ENCODE results near the gene CCDC88A. TPM values are rescaled to one million over a fixed set of nuclear protein-coding genes. Genes with fewer than 3 reads are reported as not detected.
"Not testable (repeated sequence)": the region's sequence is repeated elsewhere in the genome, so short reads cannot be mapped to it uniquely, and the experiment has no call there.

CCDC88A gene
- total RNA-seq, 2 donors from 2014 or later = 49.0 to 50.4 TPM

DNA sequence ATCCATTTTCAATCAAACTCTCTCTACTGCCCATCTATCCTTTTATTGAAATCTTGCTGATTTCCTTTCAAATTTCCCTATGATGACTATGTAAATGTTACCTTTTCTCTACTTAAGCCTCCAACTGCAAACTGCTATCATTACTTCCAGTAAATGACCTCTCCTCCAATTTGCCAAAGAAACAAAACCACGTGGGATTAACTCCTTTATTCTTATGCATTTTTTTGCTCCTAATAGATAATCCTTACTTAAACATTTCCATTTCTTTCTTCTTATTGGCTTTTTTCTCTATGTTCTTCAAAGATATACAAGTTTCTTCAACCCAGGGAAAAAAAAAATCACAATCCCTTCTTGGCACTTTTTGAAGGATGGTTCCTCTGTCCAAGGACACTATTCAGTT is 61.2 kb downstream of the CCDC88A start:
- H3K4me1 ChIP-seq = no peaks in the 10 kb centered on the region
- TF ChIP-seq, protein P1, sequence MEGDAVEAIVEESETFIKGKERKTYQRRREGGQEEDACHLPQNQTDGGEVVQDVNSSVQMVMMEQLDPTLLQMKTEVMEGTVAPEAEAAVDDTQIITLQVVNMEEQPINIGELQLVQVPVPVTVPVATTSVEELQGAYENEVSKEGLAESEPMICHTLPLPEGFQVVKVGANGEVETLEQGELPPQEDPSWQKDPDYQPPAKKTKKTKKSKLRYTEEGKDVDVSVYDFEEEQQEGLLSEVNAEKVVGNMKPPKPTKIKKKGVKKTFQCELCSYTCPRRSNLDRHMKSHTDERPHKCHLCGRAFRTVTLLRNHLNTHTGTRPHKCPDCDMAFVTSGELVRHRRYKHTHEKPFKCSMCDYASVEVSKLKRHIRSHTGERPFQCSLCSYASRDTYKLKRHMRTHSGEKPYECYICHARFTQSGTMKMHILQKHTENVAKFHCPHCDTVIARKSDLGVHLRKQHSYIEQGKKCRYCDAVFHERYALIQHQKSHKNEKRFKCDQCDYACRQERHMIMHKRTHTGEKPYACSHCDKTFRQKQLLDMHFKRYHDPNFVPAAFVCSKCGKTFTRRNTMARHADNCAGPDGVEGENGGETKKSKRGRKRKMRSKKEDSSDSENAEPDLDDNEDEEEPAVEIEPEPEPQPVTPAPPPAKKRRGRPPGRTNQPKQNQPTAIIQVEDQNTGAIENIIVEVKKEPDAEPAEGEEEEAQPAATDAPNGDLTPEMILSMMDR (IDR thresholded peaks at IDR 0.05) = no peak
- no peak for TF ChIP-seq POLR2A (IDR thresholded peaks at IDR 0.05)
- DNase-seq = no peak
- no peak for ATAC-seq
- WGBS, 2 donors = 68 to 89% methylated on average over 1 of the region's 1 CpG
- no peaks in the 10 kb centered on the region for H3K36me3 ChIP-seq (replicated peaks in 1 of 2; ENCODE audit: insufficient read depth in 1 of 2, low read depth in 2 of 2)
- intact Hi-C loops (cut with DNase I) = no loop called here
- no peaks in the 10 kb centered on the region for H3K9me3 ChIP-seq
- H3K4me3 ChIP-seq = no peak overlapping the region
- H3K27ac ChIP-seq = no peak overlapping the region
- no peaks in the 10 kb centered on the region for H3K27me3 ChIP-seq

DNA sequence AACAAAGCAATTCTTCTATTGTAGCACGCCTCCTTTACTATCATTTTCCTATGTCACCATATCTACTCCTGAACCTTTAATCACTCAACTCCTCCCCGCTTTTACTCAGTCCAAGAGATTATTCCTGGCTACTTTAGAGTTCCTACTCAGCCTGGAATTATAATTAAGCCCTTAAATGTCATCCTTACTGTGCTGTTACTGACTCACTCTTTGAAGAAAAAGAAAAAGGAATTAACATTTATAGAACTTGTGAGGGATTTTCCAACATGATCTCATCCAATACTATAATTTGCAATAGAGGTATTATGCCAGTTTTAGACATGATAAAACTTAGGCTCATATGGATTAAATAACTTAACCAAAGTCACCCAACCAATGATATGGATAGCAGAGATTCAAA is 61.7 kb downstream of the CCDC88A start:
- Histone ChIP-seq H3K4me3 (no peak overlapping the region), H3K27ac (no peak overlapping the region), H3K4me1 (no peaks in the 10 kb centered on the region), H3K27me3 (no peaks in the 10 kb centered on the region), H3K36me3 (replicated peaks in 1 of 2; ENCODE audit: insufficient read depth in 1 of 2, low read depth in 2 of 2) (no peaks in the 10 kb centered on the region), H3K9me3 (no peaks in the 10 kb centered on the region)
- intact Hi-C loops (cut with DNase I) = no loop called here
- WGBS, 2 donors = 90 to 92% methylated on average over 2 of the region's 2 CpGs
- ATAC-seq (no peak), DNase-seq (no peak)
- TF ChIP-seq, protein P1 (IDR thresholded peaks at IDR 0.05) = no peak
- no peak for TF ChIP-seq POLR2A (IDR thresholded peaks at IDR 0.05)

DNA sequence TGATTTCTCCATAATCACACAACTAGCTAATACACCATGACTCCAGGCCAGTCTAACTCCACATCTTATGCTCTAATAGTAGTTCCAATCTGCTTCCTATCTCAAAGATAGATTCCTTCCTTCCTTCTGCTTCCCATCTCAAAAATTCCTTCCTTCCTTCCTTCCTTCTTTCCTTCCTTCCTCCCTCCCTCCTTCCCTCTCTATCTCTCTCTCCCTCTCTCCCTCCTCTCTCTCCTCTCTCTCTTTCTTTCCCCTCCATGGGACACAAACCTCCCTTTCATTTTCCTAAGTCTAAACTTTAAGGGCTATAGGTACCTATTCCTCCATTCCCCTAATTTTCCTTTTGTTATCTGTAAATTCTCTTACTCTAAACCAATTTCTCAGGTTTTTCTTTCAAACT is 62.5 kb downstream of the CCDC88A start:
- intact Hi-C loops (cut with DNase I) = no loop called here
- H3K4me1 ChIP-seq = no peaks in the 10 kb centered on the region

DNA sequence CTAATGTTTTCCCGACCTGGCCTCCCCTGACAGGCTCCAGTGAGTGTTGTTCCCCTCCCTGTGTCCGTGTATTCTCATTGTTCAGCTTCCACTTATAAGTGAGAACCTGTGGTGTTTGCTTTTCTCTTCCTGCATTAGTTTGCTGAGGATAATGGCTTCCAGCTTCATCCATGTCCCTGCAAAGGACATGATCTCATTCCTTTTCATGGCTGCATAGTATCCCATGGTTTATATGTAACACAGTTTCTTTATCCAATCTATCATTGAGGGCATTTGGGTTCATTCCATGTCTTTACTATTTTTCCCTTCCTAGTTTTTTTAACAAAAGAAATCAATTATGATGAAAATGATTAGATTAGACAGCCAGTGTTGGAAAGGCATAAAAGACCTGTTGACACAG is 63.5 kb downstream of the CCDC88A start:
- H3K27me3 ChIP-seq; H3K36me3 ChIP-seq (replicated peaks in 1 of 2; ENCODE audit: insufficient read depth in 1 of 2, low read depth in 2 of 2); ATAC-seq; H3K27ac ChIP-seq; H3K9me3 ChIP-seq; H3K4me1 ChIP-seq; H3K4me3 ChIP-seq; intact Hi-C loops (cut with DNase I); DNase-seq: not testable (repeated sequence)
- 93 to 95% methylated on average over 2 of the region's 2 CpGs for WGBS, 2 donors

More for the DNA sequence above, 62.5 kb downstream of the CCDC88A start:
- Histone ChIP-seq H3K9me3 (no peaks in the 10 kb centered on the region), H3K27me3 (no peaks in the 10 kb centered on the region), H3K4me3 (no peak overlapping the region), H3K36me3 (replicated peaks in 1 of 2; ENCODE audit: insufficient read depth in 1 of 2, low read depth in 2 of 2) (no peaks in the 10 kb centered on the region), H3K27ac (no peak overlapping the region)
- no peak for ATAC-seq
- no peak for TF ChIP-seq POLR2A (IDR thresholded peaks at IDR 0.05)
- TF ChIP-seq, protein P1 (IDR thresholded peaks at IDR 0.05) = no peak
- DNase-seq = no peak

DNA sequence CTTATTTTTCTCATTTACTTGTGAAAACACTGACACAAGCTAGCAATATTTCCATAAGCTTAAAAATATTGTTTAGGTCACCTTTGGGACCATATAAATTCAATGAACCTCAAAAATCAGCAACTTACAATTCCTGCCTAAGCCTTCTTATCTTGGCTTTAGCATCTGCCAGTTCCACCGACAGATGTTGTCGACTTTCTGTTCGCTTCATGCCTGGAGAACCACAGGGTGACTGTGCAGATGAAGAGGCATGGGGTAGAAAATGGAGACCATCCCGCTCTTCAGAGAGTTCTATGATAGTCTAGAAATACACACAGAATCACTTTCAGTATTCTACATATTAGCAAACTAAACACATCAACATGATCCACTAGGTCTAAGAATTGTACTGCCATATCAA is 64.2 kb downstream of the CCDC88A start:
- Histone ChIP-seq H3K4me3 (no peak overlapping the region), H3K27ac (no peak overlapping the region), H3K4me1 (no peaks in the 10 kb centered on the region), H3K27me3 (no peaks in the 10 kb centered on the region), H3K36me3 (replicated peaks in 1 of 2; ENCODE audit: insufficient read depth in 1 of 2, low read depth in 2 of 2) (no peaks in the 10 kb centered on the region), H3K9me3 (no peaks in the 10 kb centered on the region)
- 94 to 96% methylated on average over 4 of the region's 4 CpGs for WGBS, 2 donors
- DNase-seq (no peak), ATAC-seq (no peak)
- no peak for TF ChIP-seq POLR2A (IDR thresholded peaks at IDR 0.05)
- TF ChIP-seq, protein P1 (IDR thresholded peaks at IDR 0.05) = no peak
- intact Hi-C loops (cut with DNase I) = no loop called here

All from body of pancreas (tissue), 4 donors.